ENCODE results near the gene CDRT15.
"Not testable (repeated sequence)": the region's sequence is repeated elsewhere in the genome, so short reads cannot be mapped to it uniquely, and the experiment has no call there.

Gene CDRT15

DNA sequence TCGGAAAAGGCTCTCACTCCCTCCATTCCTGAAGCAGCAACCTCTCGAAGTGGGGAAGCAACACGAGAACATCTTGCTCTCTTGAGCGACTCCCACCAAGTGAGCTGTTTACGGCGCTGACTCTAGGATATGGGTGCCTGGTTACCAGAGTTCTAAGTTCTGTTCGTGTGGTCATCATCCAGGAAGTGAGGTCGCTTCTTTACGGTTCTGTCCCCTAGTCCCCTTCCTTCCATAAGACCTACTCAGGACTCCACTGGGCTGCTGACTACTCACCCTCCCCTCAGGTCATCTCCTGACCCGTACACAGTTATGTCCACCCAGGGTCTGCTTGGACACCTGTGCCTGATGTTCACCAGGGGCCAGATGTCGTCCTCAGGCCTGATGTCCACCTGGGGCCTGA, at the start of gene CDRT15:
Gene CDRT15, minus strand, starts transcription at position 101 of the 400 bp plus-strand sequence. Its CDS starts 29 bp downstream, at position 72.
- not testable (repeated sequence) for H3K4me1 Mint-ChIP-seq (ENCODE audit: low read depth); H3K4me3 Mint-ChIP-seq; H3K36me3 Mint-ChIP-seq; H3K27ac Mint-ChIP-seq; H3K9me3 Mint-ChIP-seq (ENCODE audit: low read depth); H3K27me3 Mint-ChIP-seq

DNA sequence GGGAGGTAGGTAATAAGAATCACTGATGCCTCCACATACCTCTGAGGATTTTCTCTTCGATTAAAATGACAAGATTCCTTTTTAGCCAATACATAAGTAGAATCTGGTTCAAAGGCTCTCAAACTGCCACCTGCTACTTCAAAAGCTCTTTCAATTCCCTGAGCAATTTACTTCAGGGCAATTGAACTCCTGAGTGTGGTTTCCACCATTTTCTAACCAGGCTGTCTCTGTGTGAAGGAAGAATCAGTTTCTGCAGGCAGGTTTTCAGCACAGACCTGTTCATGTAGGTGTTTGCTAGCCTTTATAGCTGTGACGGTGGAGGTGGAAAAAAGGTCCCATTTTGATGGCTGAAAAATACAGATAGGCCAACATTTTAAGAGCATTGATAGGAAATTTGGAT, 46.1 kb upstream of the CDRT15 start:
- Mint-ChIP-seq H3K27ac (no peak overlapping the region), H3K4me1 (ENCODE audit: low read depth) (no peaks in the 10 kb centered on the region), H3K9me3 (ENCODE audit: low read depth) (no peaks in the 10 kb centered on the region), H3K36me3 (peaks cover 4% of the 10 kb centered on the region), H3K4me3 (no peak overlapping the region), H3K27me3 (peaks cover 7% of the 10 kb centered on the region)

DNA sequence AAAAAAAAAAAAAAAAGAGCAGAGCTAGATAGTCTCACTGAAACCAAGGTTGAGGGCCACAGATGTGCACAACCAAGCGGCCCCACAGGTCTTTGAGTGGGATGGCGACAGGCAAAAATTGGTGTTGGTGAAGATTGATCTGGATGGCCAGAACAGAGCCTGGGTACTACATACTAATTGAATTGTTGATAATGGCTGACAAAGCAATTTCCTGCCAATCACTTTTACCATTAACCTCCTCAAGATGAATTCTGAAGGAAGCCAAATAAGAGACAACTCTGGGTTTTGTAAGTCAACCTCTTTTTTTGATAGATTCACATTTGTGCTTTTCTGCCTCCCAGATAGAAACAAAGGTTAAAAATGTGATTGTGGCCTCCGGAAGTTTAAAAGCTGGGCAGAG, 44.9 kb upstream of the CDRT15 start:
- no peaks in the 10 kb centered on the region for H3K4me1 Mint-ChIP-seq (ENCODE audit: low read depth)
- H3K4me3 Mint-ChIP-seq: no peak overlapping the region
- H3K9me3 Mint-ChIP-seq (ENCODE audit: low read depth): no peaks in the 10 kb centered on the region
- peaks cover 4% of the 10 kb centered on the region for H3K36me3 Mint-ChIP-seq
- peaks cover 9% of the 10 kb centered on the region for H3K27me3 Mint-ChIP-seq
- H3K27ac Mint-ChIP-seq: no peak overlapping the region

DNA sequence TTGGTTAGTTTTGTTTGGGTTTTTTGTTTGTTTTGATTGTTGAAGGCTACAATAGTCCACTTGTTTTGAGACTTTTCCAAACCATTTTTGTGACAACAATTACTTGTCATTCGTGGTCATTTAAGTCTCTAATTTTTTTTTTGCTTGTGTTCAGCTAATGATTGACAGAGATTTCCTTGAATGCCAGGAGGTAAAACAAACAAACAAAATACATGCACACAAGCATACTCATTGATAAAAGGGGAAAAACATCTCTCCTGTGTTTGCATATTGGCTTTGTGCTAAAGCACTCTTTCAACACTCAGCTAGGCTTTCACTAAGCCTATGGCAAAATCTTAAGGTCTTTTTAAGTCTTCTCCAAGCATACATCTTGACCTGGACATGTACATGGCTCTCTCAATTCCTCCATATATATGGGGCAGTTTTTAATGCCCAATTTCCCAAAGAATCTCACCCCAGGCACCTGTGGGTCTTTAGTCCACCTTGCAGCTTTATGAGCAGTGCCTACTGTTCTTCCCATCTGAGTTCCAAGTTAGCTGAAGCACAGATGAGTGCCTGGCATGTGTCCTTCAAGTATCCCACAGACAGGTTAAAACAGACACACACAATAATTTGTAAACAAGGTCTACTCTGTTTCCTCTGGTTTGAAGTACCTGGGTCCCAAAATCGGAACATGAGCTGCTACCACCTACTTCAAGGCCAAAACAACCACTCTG, 40.0 kb upstream of the CDRT15 start:
- H3K4me1 Mint-ChIP-seq (ENCODE audit: low read depth): no peaks in the 10 kb centered on the region
- H3K27me3 Mint-ChIP-seq: peaks cover 4% of the 10 kb centered on the region
- no peaks in the 10 kb centered on the region for H3K9me3 Mint-ChIP-seq (ENCODE audit: low read depth)
- H3K36me3 Mint-ChIP-seq: peaks cover 9% of the 10 kb centered on the region
- H3K27ac Mint-ChIP-seq: no peak overlapping the region
- no peak overlapping the region for H3K4me3 Mint-ChIP-seq

- Mint-ChIP-seq H3K9me3 (ENCODE audit: low read depth) (no peaks in the 10 kb centered on the region), H3K36me3 (peaks cover 3% of the 10 kb centered on the region), H3K4me1 (ENCODE audit: low read depth) (no peaks in the 10 kb centered on the region), H3K4me3 (no peak overlapping the region), H3K27me3 (no peaks in the 10 kb centered on the region), H3K27ac (no peak overlapping the region)
Measured at GRCh38 chr17:14270508-14270907, 33.8 kb upstream of the CDRT15 start.

DNA sequence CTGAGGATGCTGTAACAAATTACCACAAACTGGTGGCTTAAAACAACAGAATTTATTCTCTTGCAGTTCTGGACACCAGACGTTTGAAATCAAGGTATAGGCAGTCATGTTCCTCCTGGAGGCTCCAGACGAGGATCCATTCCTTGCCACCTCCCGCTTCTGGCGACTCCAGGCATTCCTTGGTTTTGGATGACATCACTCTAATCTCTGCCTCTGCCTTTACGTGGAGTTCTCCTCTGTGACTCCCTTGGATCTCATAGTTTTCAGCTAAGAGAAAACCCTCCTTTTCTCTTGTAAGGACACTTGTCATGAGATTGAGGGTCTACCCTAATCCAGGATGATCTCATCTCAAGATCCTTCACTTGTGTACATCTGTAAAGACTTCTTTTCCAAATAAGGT, 32.8 kb upstream of the CDRT15 start:
- Mint-ChIP-seq H3K36me3 (peaks cover 3% of the 10 kb centered on the region), H3K9me3 (ENCODE audit: low read depth) (no peaks in the 10 kb centered on the region), H3K4me3 (no peak overlapping the region), H3K27me3 (no peaks in the 10 kb centered on the region), H3K4me1 (ENCODE audit: low read depth) (no peaks in the 10 kb centered on the region), H3K27ac (no peak overlapping the region)

GRCh38 chr17:14268264-14268663, 31.6 kb upstream of the CDRT15 start:
- no peaks in the 10 kb centered on the region for H3K9me3 Mint-ChIP-seq (ENCODE audit: low read depth)
- no peaks in the 10 kb centered on the region for H3K27me3 Mint-ChIP-seq
- no peak overlapping the region for H3K27ac Mint-ChIP-seq
- H3K4me1 Mint-ChIP-seq (ENCODE audit: low read depth): no peaks in the 10 kb centered on the region
- H3K4me3 Mint-ChIP-seq: no peak overlapping the region
- no peaks in the 10 kb centered on the region for H3K36me3 Mint-ChIP-seq

DNA sequence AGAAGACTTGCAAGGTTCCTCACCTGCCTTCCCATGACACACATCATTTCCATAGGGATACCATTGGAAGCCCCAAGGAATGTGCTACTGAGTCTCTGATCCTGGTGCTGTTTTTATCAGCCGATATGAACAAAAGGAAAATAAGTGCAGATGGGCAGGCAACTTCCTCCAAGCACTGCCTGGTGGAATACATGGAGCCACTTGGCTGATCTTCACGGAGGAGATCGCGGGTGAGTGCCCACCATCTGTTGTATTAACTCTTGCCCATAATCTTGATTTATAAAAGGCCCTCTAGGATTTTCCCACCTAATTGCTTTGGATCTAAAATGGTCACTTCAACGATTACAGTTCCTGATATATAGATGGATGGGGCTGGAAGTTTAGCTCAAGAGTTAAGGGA, 24.7 kb upstream of the CDRT15 start:
- peaks cover 3% of the 10 kb centered on the region for H3K36me3 Mint-ChIP-seq
- peaks cover 1% of the 10 kb centered on the region for H3K27me3 Mint-ChIP-seq
- H3K4me3 Mint-ChIP-seq: no peak overlapping the region
- no peak overlapping the region for H3K27ac Mint-ChIP-seq
- no peaks in the 10 kb centered on the region for H3K9me3 Mint-ChIP-seq (ENCODE audit: low read depth)
- H3K4me1 Mint-ChIP-seq (ENCODE audit: low read depth): no peaks in the 10 kb centered on the region

DNA sequence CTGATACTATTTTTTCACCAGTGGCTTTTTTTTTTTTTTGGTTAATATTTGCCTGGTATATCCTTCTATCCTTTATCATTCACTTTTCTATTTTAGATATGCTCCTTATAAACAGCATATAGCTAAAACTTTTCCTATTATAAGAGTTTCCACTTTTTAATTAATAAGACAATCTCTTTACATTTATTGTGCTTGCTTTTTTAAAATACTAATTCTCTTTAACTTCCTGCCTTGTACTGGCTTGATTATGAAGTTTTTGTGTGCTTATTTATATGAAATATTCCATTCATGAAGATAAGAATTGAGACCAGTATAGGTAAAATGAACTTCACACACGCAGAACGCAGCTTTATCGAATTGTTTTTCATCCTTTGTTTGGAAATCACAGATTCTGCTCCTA, 9.0 kb upstream of the CDRT15 start:
- Mint-ChIP-seq H3K4me3 (no peak overlapping the region), H3K36me3 (no peaks in the 10 kb centered on the region), H3K9me3 (ENCODE audit: low read depth) (no peaks in the 10 kb centered on the region), H3K4me1 (ENCODE audit: low read depth) (no peaks in the 10 kb centered on the region), H3K27me3 (no peaks in the 10 kb centered on the region), H3K27ac (no peak overlapping the region)

DNA sequence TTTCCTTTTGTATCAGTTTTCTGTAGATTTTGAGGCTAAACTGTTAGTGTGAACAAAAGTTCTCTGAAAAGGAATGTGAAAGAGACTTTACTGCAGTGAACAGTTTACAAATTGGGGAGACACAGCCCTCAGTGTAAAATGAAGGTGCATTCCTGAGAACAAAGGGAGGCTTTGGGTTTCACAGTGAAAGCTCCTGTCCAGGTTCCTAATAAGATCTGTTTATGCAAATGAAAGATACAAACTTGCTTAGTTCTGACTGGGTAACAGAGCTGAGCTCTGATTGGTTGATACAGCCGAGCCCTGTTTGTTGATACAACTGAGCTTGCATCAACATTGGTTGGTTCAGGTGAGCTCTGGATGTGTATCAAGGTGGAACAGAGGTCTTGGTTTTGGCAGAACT, 8.3 kb upstream of the CDRT15 start:
- H3K27ac Mint-ChIP-seq: no peak overlapping the region
- no peaks in the 10 kb centered on the region for H3K27me3 Mint-ChIP-seq
- no peaks in the 10 kb centered on the region for H3K36me3 Mint-ChIP-seq
- no peaks in the 10 kb centered on the region for H3K4me1 Mint-ChIP-seq (ENCODE audit: low read depth)
- H3K4me3 Mint-ChIP-seq: no peak overlapping the region
- H3K9me3 Mint-ChIP-seq (ENCODE audit: low read depth): no peaks in the 10 kb centered on the region

DNA sequence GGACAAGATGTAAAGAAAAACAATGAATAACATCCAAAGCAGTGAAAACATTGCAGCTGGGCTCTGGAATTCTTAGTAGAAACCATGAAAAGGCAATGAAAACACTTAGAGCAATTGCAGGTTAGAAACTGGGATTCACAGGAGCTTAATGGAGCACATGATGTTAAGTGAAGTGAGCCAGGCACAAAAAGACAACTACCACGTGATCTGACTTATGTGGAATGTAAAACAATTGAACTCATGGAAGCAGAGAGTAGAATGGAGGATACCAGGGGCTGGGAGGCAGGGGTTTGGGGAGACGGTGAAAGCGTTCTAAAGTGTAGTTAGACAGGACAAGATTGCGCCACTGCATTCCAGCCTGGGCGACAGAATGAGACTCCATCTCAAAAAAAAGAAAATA, 2.6 kb upstream of the CDRT15 start:
- H3K4me1 Mint-ChIP-seq (ENCODE audit: low read depth); H3K9me3 Mint-ChIP-seq (ENCODE audit: low read depth); H3K4me3 Mint-ChIP-seq; H3K27me3 Mint-ChIP-seq; H3K36me3 Mint-ChIP-seq; H3K27ac Mint-ChIP-seq: not testable (repeated sequence)

- H3K4me3 Mint-ChIP-seq; H3K9me3 Mint-ChIP-seq (ENCODE audit: low read depth); H3K27me3 Mint-ChIP-seq; H3K36me3 Mint-ChIP-seq; H3K27ac Mint-ChIP-seq; H3K4me1 Mint-ChIP-seq (ENCODE audit: low read depth): not testable (repeated sequence)
Measured at GRCh38 chr17:14236032-14236431, 630 bp downstream of the CDRT15 start.

GRCh38 chr17:14235047-14235446, 1.6 kb downstream of the CDRT15 start:
- H3K9me3 Mint-ChIP-seq (ENCODE audit: low read depth); H3K4me3 Mint-ChIP-seq; H3K4me1 Mint-ChIP-seq (ENCODE audit: low read depth); H3K27ac Mint-ChIP-seq; H3K36me3 Mint-ChIP-seq; H3K27me3 Mint-ChIP-seq: not testable (repeated sequence)

DNA sequence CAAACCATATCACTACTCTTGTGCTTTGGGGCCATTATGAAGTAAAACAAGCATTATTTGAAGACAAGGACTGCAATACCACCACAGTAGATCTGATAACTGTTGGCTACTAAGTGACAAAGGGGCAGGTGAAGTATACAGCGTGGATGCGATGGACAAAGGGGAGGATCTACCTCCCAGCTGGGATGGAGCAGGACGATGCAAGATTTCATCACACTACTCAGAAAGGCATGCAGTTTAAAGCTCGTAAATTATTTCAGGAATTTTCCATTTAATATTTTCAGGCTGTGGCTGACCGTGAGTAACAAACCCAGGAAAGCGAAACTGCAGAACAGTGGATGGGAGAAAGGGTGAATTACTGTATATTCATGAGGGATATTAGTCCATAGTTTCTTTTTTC, 5.5 kb downstream of the CDRT15 start:
- H3K36me3 Mint-ChIP-seq: peaks cover 12% of the 10 kb centered on the region
- H3K4me3 Mint-ChIP-seq; H3K27me3 Mint-ChIP-seq; H3K4me1 Mint-ChIP-seq (ENCODE audit: low read depth); H3K9me3 Mint-ChIP-seq (ENCODE audit: low read depth); H3K27ac Mint-ChIP-seq: not testable (repeated sequence)

DNA sequence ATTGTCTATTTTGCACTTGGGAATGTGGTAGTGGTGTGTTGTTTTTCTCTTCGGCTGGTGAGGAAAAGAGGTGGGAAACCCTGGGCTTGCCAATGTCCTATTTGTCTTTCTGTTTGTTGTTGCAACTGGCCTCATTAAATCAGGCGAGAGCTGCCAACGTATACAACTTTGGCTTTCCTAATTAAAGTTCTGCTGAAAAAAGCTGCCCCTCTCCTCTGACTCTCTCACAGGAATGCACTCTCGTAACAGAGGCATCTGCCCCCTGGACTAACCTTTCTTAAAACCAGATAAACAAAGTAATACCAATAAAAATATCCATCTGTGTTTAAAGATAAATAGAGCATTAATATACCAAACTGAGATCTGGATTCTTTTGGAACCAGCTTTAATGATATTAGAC, 7.8 kb downstream of the CDRT15 start:
- H3K9me3 Mint-ChIP-seq (ENCODE audit: low read depth): no peaks in the 10 kb centered on the region
- no peak overlapping the region for H3K4me3 Mint-ChIP-seq
- no peaks in the 10 kb centered on the region for H3K4me1 Mint-ChIP-seq (ENCODE audit: low read depth)
- H3K36me3 Mint-ChIP-seq: peaks cover 15% of the 10 kb centered on the region
- no peaks in the 10 kb centered on the region for H3K27me3 Mint-ChIP-seq
- no peak overlapping the region for H3K27ac Mint-ChIP-seq

- Mint-ChIP-seq H3K27ac (no peak overlapping the region), H3K36me3 (peaks cover 18% of the 10 kb centered on the region), H3K4me3 (no peak overlapping the region), H3K9me3 (ENCODE audit: low read depth) (no peaks in the 10 kb centered on the region), H3K4me1 (ENCODE audit: low read depth) (no peaks in the 10 kb centered on the region), H3K27me3 (no peaks in the 10 kb centered on the region)
Measured at GRCh38 chr17:14227052-14227451, 9.6 kb downstream of the CDRT15 start.

Data from activated naive CD8-positive, alpha-beta T cell (primary cell).